ENCODE results near the gene FARS2. TPM values are rescaled to one million over a fixed set of nuclear protein-coding genes. Genes with fewer than 3 reads are reported as not detected.

Gene FARS2
- total and polyA plus RNA-seq, 9 of the 15 experiments (the other 6 are each of a cell fraction or from before 2014, with no cell fraction given): 16.5 to 62.2 (median 27.0) TPM

DNA sequence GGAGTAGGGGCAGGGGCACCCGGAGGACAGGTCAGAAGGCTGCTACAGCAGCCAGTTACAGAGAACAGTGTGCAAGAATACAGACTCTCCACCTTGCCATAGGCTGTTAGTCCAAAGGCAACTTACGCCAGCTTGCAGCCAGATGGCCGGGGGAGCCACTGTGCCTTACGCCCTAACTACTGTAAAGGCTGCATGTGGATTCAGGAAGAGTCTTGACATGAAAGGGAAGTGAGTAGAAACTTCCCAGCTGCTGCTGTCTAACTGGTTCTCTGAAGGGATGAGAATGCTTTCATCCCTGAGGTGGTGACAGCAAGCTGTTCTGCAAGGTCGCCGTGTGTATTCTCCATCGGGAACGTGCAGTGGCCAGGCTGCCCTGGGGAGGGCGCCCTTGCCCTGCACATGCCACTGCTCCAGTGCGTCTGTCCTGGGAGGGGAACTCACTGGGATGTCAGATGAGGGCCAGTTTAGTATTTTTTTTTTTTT, 46.7 kb upstream of the FARS2 start (continued):
- TF ChIP-seq, protein P1, sequence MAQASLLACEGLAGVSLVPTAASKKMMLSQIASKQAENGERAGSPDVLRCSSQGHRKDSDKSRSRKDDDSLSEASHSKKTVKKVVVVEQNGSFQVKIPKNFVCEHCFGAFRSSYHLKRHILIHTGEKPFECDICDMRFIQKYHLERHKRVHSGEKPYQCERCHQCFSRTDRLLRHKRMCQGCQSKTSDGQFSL (CRISPR knock-in tag; IDR thresholded peaks at IDR 0.05): peak; percentile 26; the same call in 1 of the 2 replicates
- TF ChIP-seq, protein P1 (tag; IDR thresholded peaks at IDR 0.05): no peak
- TF ChIP-seq ARID2 (IDR thresholded peaks at IDR 0.05) (peak; percentile 85), CC2D1A (IDR thresholded peaks at IDR 0.05) (peak; percentile 88), RCOR1 (IDR thresholded peaks at IDR 0.05; ENCODE audit: borderline replicate concordance in 1 of 2, low read depth in 2 of 2, low read length in 2 of 2) (peak in 1 of 2 experiments; percentile 56; a peak in 1 of 4 replicates), HSF4 (CRISPR knock-in tag; IDR thresholded peaks at IDR 0.05; ENCODE audit: borderline replicate concordance) (no peak), SNIP1 (IDR thresholded peaks at IDR 0.05; ENCODE audit: low read depth) (no peak), E2F4 (CRISPR knock-in tag; IDR thresholded peaks at IDR 0.05; ENCODE audit: low read depth) (no peak), CREM (IDR thresholded peaks at IDR 0.05; ENCODE audit: low read depth) (peak; percentile 48), MAZ (CRISPR knock-in tag; conservative IDR thresholded peaks at IDR 0.05 in 1 of 2, IDR thresholded peaks at IDR 0.05 in 1 of 2) (peak in 1 of 2 experiments; percentile 58; a peak in 1 of 4 replicates), ARNT (IDR thresholded peaks at IDR 0.05) (0 out of 4 replicates have a peak, but pooled peaks of 1 of the 2 experiments have one; percentile 19), BHLHE40 (IDR thresholded peaks at IDR 0.05; ENCODE audit: low read length) (peak; percentile 45; the same call in 1 of the 2 replicates)
- TF ChIP-seq, protein P2, sequence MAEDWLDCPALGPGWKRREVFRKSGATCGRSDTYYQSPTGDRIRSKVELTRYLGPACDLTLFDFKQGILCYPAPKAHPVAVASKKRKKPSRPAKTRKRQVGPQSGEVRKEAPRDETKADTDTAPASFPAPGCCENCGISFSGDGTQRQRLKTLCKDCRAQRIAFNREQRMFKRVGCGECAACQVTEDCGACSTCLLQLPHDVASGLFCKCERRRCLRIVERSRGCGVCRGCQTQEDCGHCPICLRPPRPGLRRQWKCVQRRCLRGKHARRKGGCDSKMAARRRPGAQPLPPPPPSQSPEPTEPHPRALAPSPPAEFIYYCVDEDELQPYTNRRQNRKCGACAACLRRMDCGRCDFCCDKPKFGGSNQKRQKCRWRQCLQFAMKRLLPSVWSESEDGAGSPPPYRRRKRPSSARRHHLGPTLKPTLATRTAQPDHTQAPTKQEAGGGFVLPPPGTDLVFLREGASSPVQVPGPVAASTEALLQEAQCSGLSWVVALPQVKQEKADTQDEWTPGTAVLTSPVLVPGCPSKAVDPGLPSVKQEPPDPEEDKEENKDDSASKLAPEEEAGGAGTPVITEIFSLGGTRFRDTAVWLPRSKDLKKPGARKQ (CRISPR knock-in tag; IDR thresholded peaks at IDR 0.05): peak; percentile 67; the same call in 1 of the 2 replicates
- TF ChIP-seq, protein P3, sequence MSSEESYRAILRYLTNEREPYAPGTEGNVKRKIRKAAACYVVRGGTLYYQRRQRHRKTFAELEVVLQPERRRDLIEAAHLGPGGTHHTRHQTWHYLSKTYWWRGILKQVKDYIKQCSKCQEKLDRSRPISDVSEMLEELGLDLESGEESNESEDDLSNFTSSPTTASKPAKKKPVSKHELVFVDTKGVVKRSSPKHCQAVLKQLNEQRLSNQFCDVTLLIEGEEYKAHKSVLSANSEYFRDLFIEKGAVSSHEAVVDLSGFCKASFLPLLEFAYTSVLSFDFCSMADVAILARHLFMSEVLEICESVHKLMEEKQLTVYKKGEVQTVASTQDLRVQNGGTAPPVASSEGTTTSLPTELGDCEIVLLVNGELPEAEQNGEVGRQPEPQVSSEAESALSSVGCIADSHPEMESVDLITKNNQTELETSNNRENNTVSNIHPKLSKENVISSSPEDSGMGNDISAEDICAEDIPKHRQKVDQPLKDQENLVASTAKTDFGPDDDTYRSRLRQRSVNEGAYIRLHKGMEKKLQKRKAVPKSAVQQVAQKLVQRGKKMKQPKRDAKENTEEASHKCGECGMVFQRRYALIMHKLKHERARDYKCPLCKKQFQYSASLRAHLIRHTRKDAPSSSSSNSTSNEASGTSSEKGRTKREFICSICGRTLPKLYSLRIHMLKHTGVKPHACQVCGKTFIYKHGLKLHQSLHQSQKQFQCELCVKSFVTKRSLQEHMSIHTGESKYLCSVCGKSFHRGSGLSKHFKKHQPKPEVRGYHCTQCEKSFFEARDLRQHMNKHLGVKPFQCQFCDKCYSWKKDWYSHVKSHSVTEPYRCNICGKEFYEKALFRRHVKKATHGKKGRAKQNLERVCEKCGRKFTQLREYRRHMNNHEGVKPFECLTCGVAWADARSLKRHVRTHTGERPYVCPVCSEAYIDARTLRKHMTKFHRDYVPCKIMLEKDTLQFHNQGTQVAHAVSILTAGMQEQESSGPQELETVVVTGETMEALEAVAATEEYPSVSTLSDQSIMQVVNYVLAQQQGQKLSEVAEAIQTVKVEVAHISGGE (CRISPR knock-in tag; IDR thresholded peaks at IDR 0.05): no peak
- TF ChIP-seq, protein P4, sequence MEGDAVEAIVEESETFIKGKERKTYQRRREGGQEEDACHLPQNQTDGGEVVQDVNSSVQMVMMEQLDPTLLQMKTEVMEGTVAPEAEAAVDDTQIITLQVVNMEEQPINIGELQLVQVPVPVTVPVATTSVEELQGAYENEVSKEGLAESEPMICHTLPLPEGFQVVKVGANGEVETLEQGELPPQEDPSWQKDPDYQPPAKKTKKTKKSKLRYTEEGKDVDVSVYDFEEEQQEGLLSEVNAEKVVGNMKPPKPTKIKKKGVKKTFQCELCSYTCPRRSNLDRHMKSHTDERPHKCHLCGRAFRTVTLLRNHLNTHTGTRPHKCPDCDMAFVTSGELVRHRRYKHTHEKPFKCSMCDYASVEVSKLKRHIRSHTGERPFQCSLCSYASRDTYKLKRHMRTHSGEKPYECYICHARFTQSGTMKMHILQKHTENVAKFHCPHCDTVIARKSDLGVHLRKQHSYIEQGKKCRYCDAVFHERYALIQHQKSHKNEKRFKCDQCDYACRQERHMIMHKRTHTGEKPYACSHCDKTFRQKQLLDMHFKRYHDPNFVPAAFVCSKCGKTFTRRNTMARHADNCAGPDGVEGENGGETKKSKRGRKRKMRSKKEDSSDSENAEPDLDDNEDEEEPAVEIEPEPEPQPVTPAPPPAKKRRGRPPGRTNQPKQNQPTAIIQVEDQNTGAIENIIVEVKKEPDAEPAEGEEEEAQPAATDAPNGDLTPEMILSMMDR (IDR thresholded peaks at IDR 0.05 in 2 of 3, conservative IDR thresholded peaks at IDR 0.05 in 1 of 3; ENCODE audit: insufficient read depth in 2 of 3, low read depth in 1 of 3, low read length in 3 of 3): peak; percentile 94 to 98 (median 96)
- TF ChIP-seq, protein P5, sequence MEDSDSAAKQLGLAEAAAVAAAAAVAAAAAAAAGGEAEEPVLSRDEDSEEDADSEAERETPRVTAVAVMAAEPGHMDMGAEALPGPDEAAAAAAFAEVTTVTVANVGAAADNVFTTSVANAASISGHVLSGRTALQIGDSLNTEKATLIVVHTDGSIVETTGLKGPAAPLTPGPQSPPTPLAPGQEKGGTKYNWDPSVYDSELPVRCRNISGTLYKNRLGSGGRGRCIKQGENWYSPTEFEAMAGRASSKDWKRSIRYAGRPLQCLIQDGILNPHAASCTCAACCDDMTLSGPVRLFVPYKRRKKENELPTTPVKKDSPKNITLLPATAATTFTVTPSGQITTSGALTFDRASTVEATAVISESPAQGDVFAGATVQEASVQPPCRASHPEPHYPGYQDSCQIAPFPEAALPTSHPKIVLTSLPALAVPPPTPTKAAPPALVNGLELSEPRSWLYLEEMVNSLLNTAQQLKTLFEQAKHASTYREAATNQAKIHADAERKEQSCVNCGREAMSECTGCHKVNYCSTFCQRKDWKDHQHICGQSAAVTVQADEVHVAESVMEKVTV (CRISPR knock-in tag; IDR thresholded peaks at IDR 0.05): peak; percentile 58; the same call in 1 of the 2 replicates
